AG09309 (cell line): ENCODE data around the gene RYR2.

ENCODE experiments used
- DNase-seq: peaks from one replicate; pipeline ENCODE4 v3.0.0-alpha.2; 2010; ENCODE audit warnings: low read depth
- H3K4me3 ChIP-seq: 2 replicates; pipeline ENCODE4 v1.5.1; 2011; ENCODE audit warnings: mild to moderate bottlenecking, low read depth, low read length, moderate library complexity; ENCODE audit not compliant: control insufficient read depth
- CTCF ChIP-seq: IDR thresholded peaks from 2 replicates; pipeline ENCODE4 v1.5.1; 2011; ENCODE audit warnings: mild to moderate bottlenecking, low read depth, low read length, inconsistent platforms; ENCODE audit not compliant: insufficient read depth, control insufficient read depth; ENCODE audit errors: missing control alignments

The RYR2 gene

GRCh38 chr1:237390823-237391222 is 348.8 kb downstream of the RYR2 start:
- H3K4me3 ChIP-seq, result no peak overlapping the region
- DNase-seq, result no peak

GRCh38 chr1:237393632-237394031 is 351.6 kb downstream of the RYR2 start:
- no peak for DNase-seq
- no peak for TF ChIP-seq CTCF

More at GRCh38 chr1:237390823-237391222, 348.8 kb downstream of the RYR2 start:
- TF ChIP-seq CTCF, result no peak

GRCh38 chr1:237394281-237394680 is 352.3 kb downstream of the RYR2 start:
- DNase-seq, result no peak
- H3K4me3 ChIP-seq, result no peak overlapping the region
- TF ChIP-seq CTCF, result no peak

More at GRCh38 chr1:237393632-237394031, 351.6 kb downstream of the RYR2 start:
- H3K4me3 ChIP-seq, result no peak overlapping the region

GRCh38 chr1:237396426-237396825 is 354.4 kb downstream of the RYR2 start:
- no peak for DNase-seq
- H3K4me3 ChIP-seq, result no peak overlapping the region
- no peak for TF ChIP-seq CTCF

- H3K4me3 ChIP-seq, result no peak overlapping the region
- no peak for DNase-seq
- no peak for TF ChIP-seq CTCF
These were observed 356.8 kb downstream of the RYR2 start for GRCh38 chr1:237398751-237399150.

- TF ChIP-seq CTCF, result no peak
These were observed 363.9 kb downstream of the RYR2 start for GRCh38 chr1:237405912-237406311.

GRCh38 chr1:237411621-237412020 is 369.6 kb downstream of the RYR2 start:
- TF ChIP-seq CTCF, result no peak
- no peak overlapping the region for H3K4me3 ChIP-seq
- no peak for DNase-seq

More at GRCh38 chr1:237405912-237406311, 363.9 kb downstream of the RYR2 start:
- no peak overlapping the region for H3K4me3 ChIP-seq
- DNase-seq, result no peak
